GM18870 (cell line): Measurements from ENCODE around the gene FEN1.

Experiments used
- ATAC-seq: cut with Tn5 transposase; IDR thresholded peaks from one replicate; pipeline ENCODE4 v1.9.1; 2021; ENCODE audit warnings: moderate library complexity; ENCODE audit not compliant: unreplicated experiment

FEN1 gene

GRCh38 chr11:61774411-61774810, 18.3 kb upstream of the FEN1 start:
- no peak for ATAC-seq

DNA sequence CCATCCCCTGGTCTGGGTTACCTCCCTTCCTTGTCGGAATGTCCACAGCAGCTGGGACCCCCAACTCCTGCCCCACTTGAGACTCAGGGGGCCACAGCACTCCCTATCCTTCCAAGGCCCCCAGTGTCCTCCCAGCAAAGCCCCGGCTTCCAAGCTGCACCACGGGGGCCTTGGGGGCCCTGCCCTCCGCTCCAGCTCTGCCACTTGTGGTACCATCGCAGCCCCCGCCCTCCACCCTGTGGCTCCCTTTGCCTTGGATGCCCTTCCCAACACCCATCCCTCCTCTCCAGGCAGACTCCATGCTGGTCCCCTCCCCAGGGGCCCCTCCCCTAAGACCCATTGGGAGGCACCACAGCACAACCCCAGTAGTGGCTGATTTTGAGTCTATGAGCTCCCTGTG, 17.6 kb upstream of the FEN1 start:
- no peak for ATAC-seq

DNA sequence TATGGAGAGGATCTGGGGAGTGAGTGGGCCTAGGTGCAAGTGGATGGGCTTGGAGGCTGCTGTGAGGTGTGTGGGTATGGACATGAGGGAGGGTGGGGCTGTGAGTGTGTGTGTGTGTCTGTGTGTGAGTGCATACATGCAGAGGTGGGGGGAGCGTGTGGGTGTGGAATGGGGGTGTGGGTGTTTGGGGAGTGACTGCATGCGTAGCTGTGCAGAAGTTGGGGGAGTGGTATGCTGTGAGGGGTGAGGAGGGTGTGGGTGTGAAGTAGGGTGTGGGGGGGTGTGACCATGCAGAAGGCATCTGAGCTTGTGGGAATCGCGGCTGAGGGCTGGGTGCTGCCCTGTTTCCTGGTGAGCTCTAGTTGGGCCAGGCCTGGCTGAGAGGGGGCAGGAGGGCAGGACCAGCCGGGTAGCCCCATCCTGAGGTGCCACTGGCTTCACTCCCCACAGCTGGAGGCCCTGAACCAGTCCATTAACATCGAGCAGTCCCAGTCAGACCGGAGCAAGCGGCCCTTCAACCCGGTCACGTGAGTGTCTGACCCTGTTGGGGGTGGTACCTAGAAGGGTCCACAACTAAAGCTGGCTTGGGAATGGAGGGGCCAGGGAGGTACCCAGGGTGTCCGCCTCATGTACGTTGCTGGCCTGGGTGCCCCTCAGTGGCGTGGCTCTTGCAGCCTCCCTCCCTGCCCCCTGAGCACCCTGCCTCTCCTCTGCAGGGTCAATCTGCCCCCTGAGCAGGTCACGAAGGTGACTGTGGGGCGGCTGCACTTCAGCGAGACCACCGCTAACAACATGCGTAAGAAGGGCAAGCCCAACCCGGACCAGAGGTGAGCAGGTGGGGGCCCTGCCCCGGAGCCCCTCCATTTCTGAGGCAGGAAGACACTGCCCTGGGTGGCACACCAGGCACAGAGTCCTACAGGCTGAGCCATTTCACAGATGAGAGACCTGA, 16.8 kb upstream of the FEN1 start:
- no peak for ATAC-seq

GRCh38 chr11:61776561-61777075, 16.1 kb upstream of the FEN1 start:
- ATAC-seq, result no peak

DNA sequence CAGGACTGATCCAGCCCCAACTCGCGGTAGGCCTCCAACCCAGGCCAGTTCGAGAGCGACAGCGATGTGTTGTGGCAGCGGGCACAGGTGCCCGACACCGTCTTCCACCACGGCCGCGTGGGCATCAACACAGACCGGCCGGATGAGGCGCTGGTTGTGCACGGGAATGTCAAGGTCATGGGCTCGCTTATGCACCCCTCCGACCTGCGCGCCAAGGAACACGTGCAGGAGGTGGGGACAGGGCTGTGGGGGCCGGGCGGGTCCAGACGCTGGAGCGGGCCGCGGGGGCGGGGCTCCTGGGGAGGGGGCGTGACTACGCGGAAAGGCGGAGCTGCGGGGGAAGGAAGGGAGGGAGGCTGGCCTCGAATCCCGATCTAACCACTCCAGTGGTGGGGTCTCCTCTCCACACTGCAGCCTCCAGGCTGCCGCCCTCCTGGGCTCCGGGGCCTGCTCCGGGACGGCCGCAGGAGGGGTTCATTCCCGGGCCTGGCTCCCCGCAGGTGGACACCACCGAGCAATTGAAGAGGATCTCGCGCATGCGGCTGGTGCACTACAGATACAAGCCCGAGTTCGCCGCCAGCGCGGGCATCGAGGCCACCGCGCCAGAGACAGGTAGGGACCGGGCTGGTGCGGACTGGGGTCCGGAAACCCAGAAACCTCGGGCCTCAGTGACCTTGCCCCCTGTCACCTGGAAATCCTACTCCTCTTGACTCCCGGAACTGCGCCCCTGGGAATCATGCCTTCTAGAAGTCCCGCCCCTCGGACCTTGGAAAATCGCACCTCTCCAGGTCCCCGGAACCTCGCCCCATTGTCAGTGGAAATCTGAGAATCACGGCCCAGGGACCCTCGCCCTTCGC, 15.2 kb upstream of the FEN1 start:
- no peak for ATAC-seq

DNA sequence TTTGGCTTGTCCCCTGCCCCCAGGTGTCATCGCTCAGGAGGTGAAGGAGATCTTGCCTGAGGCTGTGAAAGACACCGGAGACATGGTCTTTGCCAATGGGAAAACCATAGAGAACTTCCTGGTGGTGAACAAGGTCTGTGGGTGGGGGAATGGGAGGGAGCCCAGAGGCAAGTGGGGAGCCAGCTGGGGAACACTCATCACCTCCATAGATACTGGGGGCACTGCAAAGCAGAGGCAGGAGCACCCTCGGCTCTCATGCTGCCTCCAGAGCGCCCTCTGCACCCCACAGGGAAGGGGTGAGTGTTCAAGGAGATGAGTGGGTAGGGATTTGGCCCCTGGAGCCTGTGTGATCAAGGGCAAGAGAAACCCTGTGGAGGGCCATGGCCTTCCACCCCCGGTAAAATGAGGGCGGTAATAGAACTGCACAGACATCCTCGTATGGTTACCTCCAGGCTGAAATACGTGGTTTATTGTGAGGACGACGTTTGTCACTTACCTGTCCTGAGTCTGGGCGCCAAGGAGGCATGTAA, 14.3 kb upstream of the FEN1 start:
- no peak for ATAC-seq

GRCh38 chr11:61778920-61779650, 13.6 kb upstream of the FEN1 start:
- no peak for ATAC-seq

- ATAC-seq, result no peak
Observed at GRCh38 chr11:61779666-61780525, 12.8 kb upstream of the FEN1 start.

DNA sequence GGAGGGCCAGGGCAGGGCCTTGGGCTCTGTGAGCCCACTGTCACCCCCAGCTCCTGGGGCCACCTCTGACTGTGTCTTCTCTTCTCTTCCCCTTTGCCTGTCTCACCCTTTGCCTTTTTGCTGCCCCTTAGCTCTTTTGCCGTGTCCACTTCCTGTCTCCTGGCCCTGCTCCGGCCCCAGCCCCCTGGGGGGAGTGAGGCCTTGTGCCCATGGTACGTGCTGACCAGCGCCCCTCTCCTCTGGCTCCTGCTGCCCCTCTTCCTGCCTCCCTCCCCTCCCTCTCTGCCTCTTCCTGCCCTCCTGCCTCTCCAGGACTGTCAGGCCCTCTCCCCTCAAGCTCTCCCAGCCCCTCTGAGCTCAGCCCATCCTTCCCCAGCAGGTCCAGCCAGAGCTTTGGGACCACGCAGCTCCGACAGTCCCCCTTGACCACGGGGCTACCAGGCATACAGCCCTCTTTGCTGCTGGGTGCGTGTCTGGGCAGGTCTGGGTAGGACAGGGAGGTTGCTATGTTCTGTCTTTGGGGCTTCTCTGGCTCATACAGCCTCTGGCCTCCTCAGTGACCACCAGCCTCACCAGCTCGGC, 12.0 kb upstream of the FEN1 start:
- no peak for ATAC-seq

GRCh38 chr11:61781585-61781984, 11.1 kb upstream of the FEN1 start:
- ATAC-seq, result no peak

GRCh38 chr11:61782299-61782698, 10.4 kb upstream of the FEN1 start:
- no peak for ATAC-seq

DNA sequence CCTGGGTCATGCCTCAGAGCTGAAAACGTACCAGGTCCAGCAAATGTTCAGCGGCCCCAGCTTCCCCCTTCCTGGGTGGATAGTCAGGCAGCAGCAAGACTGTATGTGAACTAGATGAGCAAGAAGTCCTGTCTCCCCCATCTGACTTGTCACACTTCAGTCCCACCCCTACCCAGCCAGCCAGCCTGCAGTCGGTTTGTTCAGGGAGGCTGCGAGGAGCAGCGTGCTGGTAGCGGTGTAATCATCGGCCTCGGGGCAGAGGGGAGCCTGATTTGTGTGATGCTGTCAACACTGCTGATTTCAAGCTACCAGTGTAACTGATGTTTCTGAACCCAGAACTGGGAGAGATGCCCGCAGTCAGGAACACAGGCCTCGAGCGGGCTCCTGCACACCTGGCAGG, 9.9 kb upstream of the FEN1 start:
- ATAC-seq, result no peak

GRCh38 chr11:61783717-61784505, 8.8 kb upstream of the FEN1 start:
- ATAC-seq, result no peak

- ATAC-seq, result no peak
Observed at GRCh38 chr11:61784506-61784805, 8.3 kb upstream of the FEN1 start.

DNA sequence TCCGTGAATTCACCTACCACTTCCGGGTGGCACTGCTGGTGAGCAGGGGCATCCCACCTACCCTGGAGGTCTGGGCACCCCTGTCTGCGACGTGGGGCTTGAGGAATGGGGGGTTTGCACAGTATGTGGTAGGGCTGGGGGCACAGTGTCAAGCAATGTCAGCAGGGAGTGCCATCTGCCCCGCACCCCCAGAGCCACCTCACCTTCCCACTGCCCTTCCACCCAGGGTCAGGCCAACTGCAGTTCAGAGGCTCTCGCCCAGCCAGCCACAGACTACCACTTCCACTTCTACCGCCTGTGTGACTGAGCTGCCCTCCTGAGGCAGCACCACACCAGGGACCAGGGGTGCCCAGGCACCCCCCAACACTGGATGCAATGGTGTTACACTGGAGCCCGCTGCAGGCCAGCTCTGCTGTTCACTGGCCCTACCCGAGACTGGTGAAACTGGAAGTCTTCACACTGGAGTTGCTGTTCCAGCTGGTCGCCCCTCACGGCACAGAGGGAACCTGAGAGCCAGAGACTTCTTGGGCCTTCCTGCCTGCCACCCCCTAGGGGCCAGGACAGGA, 6.8 kb upstream of the FEN1 start:
- no peak for ATAC-seq

- ATAC-seq, result no peak
Observed at GRCh38 chr11:61787928-61788491, 4.7 kb upstream of the FEN1 start.

- peak; percentile 13 for ATAC-seq
Observed at GRCh38 chr11:61791737-61792309, 888 bp upstream of the FEN1 start.
